ENCODE measurements around the gene CRYBG1. TPM values are rescaled to one million over a fixed set of nuclear protein-coding genes. Genes with fewer than 3 reads are reported as not detected.

Gene CRYBG1
- total RNA-seq, 1 experiment from 2014 or later, result 5.1 TPM

DNA sequence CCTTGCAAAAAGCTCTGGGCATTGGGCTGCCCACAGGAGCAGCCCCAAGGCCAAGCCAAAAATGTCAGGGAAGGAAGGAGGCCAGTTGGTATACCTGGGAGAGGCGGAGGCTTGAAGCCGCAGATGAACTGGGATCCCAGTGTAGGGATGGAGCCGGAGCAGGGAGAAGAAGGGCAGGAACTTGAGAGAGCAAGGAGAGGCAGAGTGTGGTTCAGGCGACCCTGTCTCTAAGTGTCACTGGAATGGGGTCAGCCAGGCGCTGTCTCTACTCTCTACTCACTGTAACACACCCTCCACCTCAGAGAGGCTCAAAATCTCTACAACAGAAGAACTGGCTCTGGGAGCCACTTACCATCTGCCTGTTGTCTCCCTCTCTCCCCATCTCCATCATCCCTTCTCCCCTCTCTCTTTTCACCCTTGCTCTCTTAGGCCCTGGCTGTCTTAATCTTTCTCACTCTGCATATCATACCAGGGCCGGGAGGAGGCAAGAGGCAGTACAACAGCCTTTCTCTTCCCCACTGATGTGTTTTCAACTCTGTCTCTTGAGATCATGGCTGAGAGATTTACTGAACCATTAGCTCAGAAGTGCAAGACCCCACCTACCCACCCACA is 93.3 kb downstream of the CRYBG1 start:
- no peak for DNase-seq (ENCODE audit: extremely low read depth, low read depth)

DNA sequence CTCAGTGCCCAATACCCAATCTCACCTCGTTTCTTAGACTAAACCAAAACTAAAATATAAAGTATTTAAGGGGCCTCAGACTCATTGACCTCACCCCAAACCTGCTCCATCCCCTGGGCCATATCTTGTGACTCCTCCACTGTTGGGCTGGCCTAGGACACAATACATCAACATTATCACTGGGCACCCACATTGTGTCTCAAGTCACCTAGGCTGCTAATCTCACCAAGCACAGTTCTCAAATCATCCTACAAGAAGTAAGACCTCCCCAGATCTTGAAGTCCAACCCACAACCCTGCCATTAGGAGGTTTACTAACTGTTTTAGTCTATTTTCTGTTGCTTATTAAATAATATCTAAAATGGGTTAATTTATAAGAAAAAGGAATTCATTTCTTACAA is 96.2 kb downstream of the CRYBG1 start:
- no peak for DNase-seq (ENCODE audit: extremely low read depth, low read depth)

DNA sequence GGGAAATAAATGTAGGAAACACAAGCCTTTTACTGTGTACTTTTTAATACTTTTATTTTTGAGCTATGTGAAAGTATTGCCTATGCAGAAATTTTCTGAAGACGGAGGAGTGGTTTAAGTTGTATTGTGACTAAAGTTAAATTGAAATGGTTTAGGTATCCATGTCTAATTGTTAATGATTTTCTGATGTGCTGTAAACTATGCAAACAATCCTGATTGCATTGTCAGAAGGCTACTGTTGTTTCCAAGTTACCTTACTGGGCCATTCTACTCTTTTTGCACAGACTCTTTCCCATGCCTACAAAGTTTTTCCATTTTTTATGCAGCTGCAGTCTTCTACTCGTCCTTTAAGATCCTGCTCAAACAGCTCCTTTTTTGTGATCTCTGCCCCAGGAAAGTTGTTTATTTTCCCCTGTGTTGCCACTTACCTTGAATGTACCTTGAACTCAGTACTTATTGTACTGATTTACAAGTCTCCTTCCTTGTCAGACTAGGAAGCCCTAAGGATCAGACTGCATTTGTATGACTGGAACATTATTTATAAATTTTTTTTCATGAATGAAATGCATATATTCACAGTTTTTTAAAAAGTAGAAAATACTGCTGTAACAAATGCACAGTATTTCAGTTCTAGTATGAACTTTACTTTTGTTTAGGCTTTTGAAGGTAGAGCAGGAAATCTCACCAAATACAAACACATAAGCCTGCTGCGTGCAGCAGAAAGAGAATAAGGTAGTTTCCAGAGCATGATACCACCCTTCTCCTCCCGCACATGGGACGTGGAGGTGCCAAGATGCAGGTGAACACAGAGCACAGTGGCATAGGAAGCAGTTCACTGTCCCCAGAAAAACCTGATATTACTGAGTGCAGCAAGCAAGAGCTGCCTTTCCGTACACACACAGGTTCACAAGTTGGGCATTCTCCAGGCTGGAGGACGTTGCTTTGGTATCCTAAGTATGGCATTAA is 97.8 kb downstream of the CRYBG1 start:
- DNase-seq (ENCODE audit: extremely low read depth, low read depth), result no peak

DNA sequence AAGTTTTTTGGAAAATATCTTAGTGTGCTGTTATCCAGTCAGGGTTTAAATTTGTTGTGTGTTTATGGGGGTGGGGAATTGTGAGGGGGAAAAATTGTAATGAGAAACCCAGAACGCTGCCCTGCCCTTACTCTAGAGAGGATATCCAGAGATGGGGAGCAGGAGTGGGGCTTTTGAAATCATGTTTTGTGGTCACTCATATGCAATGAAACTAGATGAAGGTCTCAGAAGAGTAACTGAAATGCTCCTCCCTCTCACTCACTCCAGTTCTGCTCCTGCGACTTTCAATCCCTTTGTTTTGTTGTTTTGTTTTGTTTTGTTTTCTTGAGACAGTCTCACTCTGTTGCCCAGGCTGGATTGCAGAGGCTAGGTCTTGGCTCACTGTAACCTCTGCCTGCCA is 100.0 kb downstream of the CRYBG1 start:
- no peak for DNase-seq (ENCODE audit: extremely low read depth, low read depth)

GRCh38 chr6:106461084-106461483 is 100.6 kb downstream of the CRYBG1 start:
- no peak for DNase-seq (ENCODE audit: extremely low read depth, low read depth)

- no peak for DNase-seq (ENCODE audit: extremely low read depth, low read depth)
Observed at GRCh38 chr6:106462923-106463557, 102.5 kb downstream of the CRYBG1 start.

DNA sequence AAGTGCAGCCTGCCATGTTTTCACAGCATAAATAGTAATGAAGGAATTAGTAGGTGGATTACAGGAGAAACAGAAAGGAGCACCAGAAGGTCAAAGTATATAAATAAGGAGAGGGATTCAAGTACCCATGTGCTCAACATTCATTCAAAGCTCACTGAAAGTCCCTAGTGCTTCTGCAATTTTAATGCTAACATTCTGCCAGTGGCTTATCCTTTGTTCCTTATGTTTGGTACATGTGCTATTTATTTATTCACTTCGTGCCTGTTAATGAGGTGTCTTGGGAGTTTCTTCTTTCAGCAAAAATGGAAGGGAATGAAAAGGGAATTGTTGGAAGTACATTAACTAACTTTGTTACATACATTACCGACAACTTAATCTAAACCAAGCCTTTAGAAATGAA is 105.7 kb downstream of the CRYBG1 start:
- no peak for DNase-seq (ENCODE audit: extremely low read depth, low read depth)

GRCh38 chr6:106468935-106469334 is 108.4 kb downstream of the CRYBG1 start:
- no peak for DNase-seq (ENCODE audit: extremely low read depth, low read depth)

GRCh38 chr6:106469882-106470281 is 109.4 kb downstream of the CRYBG1 start:
- DNase-seq (ENCODE audit: extremely low read depth, low read depth), result no peak

DNA sequence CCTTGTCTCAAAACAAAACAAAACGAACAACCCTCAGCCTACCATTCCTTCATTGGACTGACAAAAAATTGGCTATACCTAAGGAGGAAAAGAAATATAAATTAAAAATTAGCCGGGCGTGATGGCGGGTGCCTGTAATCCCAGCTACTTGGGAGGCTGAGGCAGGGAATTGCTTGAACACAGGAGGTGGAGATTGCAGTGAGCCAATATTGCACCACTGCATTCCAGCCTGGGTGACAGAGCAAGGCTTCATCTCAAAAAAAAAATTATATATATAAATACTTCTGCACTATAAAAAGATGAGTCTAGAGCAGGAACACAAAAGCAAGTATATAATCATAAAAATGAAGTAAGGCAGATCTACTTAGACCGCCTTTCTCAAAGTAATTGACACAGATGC is 109.8 kb downstream of the CRYBG1 start:
- DNase-seq (ENCODE audit: extremely low read depth, low read depth), result no peak

DNA sequence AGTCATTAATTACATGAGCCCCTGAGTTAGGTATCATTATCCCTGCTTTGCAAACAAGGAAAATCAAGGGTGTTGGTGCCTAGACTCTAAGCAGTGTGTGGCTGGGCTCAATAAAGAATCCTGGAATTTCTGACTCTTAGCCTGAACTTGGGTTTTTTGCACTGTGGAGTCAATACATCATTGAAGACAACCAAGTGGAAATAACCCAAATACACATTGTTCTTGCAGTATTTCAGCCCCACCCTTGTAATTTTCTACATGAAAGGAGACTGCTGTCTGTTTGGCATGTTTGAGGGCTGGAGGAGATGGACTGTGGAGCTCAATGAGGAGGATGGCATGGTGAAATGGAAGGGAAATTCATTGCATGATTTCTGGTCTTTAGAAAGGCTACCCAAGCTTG is 110.3 kb downstream of the CRYBG1 start:
- no peak for DNase-seq (ENCODE audit: extremely low read depth, low read depth)

DNA sequence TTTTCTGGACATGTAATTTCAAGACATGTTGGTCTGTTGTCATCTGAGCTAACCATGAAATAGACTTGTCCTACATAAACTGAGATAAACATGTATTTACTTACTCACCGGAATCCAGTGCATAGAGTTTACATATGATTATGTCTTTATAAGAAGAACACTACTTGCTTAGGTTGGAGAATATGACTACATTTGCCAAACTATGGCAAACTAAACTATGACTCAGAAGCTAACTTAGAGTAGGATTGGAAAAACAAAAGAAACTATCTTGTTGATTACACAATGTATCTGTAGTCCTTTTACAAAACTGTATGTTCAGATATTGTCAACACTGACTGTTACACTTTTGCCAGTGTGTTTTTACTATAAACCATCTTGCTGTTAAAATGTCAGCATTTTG is 113.3 kb downstream of the CRYBG1 start:
- no peak for DNase-seq (ENCODE audit: extremely low read depth, low read depth)

GRCh38 chr6:106474466-106474865 is 113.9 kb downstream of the CRYBG1 start:
- no peak for DNase-seq (ENCODE audit: extremely low read depth, low read depth)

- DNase-seq (ENCODE audit: extremely low read depth, low read depth), result no peak
Observed at GRCh38 chr6:106475284-106475683, 114.8 kb downstream of the CRYBG1 start.

- no peak for DNase-seq (ENCODE audit: extremely low read depth, low read depth)
Observed at GRCh38 chr6:106476331-106477105, 116.0 kb downstream of the CRYBG1 start.

GRCh38 chr6:106477146-106477545 is 116.6 kb downstream of the CRYBG1 start:
- DNase-seq (ENCODE audit: extremely low read depth, low read depth), result no peak

- DNase-seq (ENCODE audit: extremely low read depth, low read depth), result no peak
Observed at GRCh38 chr6:106477790-106478189, 117.3 kb downstream of the CRYBG1 start.

DNA sequence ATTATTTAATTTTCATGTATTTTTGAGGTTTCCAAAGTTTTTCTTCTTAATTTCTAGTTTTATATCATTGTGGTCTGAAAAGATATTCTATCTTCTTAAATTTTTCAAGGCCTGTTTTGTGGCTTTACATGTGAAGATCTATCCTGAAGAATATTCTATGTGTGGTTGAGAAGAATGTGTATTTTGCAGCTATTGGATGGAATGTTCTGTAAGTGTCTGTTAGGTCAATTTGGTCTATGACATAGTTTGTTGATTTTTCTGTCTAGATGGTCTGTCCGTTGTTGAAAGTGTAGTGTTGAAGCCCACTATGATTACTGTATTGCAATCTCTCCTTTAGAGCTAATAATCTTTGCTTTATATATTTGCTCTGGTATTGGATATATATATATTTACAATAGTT is 125.7 kb downstream of the CRYBG1 start:
- DNase-seq (ENCODE audit: extremely low read depth, low read depth), result no peak

GRCh38 chr6:106488494-106489370 is 128.2 kb downstream of the CRYBG1 start:
- DNase-seq (ENCODE audit: extremely low read depth, low read depth), result no peak

DNA sequence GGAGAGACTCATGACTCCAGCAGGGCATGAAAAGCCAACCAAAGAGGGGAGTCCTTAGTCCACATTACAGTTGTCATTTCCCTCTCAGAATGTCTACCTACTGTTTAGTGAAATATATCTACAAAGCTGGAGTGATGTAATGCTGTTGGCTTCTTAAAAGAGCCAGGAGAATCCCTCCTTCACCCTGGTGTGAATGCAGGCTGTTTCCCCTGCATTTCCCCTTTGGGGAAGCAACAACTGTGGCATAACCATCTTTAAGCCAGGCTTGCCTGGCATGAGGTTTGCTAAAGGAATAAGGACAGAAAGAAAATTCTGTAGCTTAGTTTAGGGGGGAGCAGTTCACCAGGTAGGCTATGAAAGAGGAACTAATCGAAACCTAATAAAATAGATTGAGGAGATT is 129.5 kb downstream of the CRYBG1 start:
- no peak for DNase-seq (ENCODE audit: extremely low read depth, low read depth)

All from NCI-H460 (cell line).